GM12878 (cell line): Measurements from ENCODE around the gene TCERG1. TPM values are rescaled to one million over a fixed set of nuclear protein-coding genes. Genes with fewer than 3 reads are reported as not detected.

ENCODE experiments used
- ATAC-seq: fragments of 200-7000 bp; cut with Tn5 transposase; 3 replicates; pipeline ENCODE4 v1.9.1; 2020; ENCODE audit warnings: mild to moderate bottlenecking, moderate library complexity
- BruUV-seq: library from RNA; stranded (reverse); fragments of 400-500 nt; replicated peaks from 2 replicates; lab custom pipeline; 2021; lab: Mats Ljungman, UMichigan
- CTCF ChIA-PET: fragments of 300-600 bp; sonication (Branson Sonifier 250); formaldehyde crosslinking; extraction: SDS; loops from one replicate; lab custom pipeline; 2021; ENCODE audit warnings: inconsistent platforms; lab: Yijun Ruan, JAX
- POLR2A ChIA-PET: fragments of 350-600 bp; formaldehyde crosslinking; extraction: SDS; loops from one replicate; lab custom pipeline; 2021; ENCODE audit warnings: inconsistent platforms; lab: Charles Lee
- RAD21 ChIA-PET: fragments of 300-600 bp; sonication (Branson Sonifier 250); formaldehyde crosslinking; loops from one replicate; lab custom pipeline; 2023; ENCODE audit warnings: antibody characterized with exemption; ENCODE audit not compliant: unreplicated experiment; lab: Charles Lee
- SMC1A ChIA-PET: fragments of 300-600 bp; sonication (Branson Sonifier 250); formaldehyde crosslinking; loops from one replicate; lab custom pipeline; 2023; ENCODE audit not compliant: unreplicated experiment, uncharacterized antibody; lab: Charles Lee
- DNase-seq: peaks from one replicate; pipeline ENCODE4 v3.0.0-alpha.2; 2011; ENCODE audit warnings: low read depth, low spot score
- FAIRE-seq: peaks from 3 replicates; lab custom pipeline; 2011; peaks lifted over from hg19 to GRCh38; lab: Jason Lieb, UNC
- H2AFZ ChIP-seq: 2 replicates; pipeline ENCODE4 v1.6.0; 2011; ENCODE audit warnings: low read depth, low read length, control low read depth; ENCODE audit not compliant: control insufficient read depth
- H3K27ac ChIP-seq: 2 replicates; pipeline ENCODE4 v1.5.1; 2011; ENCODE audit warnings: control low read depth; ENCODE audit not compliant: control insufficient read depth, insufficient read depth
- H3K27me3 ChIP-seq, 2 experiments: replicated peaks in 1 of 2; 2 replicates each; pipeline versions ENCODE4 v1.6.0 to v1.6.1; 2011; ENCODE audit warnings: low read length in 1 of 2; ENCODE audit not compliant: control insufficient read depth in 2 of 2, insufficient read depth in 2 of 2
- H3K36me3 ChIP-seq, 2 experiments: 2 replicates each; pipeline ENCODE4 v1.5.1; 2011; ENCODE audit warnings: low read length in 1 of 2; ENCODE audit not compliant: control insufficient read depth in 2 of 2, insufficient read depth in 2 of 2
- H3K4me1 ChIP-seq: 2 replicates; pipeline ENCODE4 v1.6.1; 2011; ENCODE audit warnings: mild to moderate bottlenecking, low read length, moderate library complexity, mixed read lengths; ENCODE audit not compliant: control insufficient read depth, insufficient read depth
- H3K4me2 ChIP-seq: 2 replicates; pipeline ENCODE4 v1.6.0; 2011; ENCODE audit warnings: control low read depth; ENCODE audit not compliant: control insufficient read depth, insufficient read depth
- H3K4me3 ChIP-seq: fragments of 200-600 bp; sonication (generic); 2 replicates; pipeline ENCODE4 v1.5.1; 2016
- H3K79me2 ChIP-seq: 2 replicates; pipeline ENCODE4 v1.6.0; 2011; ENCODE audit warnings: low read length; ENCODE audit not compliant: control insufficient read depth, insufficient read depth
- H3K9ac ChIP-seq: 2 replicates; pipeline ENCODE4 v1.8.0; 2011; ENCODE audit warnings: low read length, control low read depth, mixed read lengths; ENCODE audit not compliant: control insufficient read depth, insufficient read depth
- H3K9me3 ChIP-seq: replicated peaks from 3 replicates; pipeline ENCODE4 v1.5.1; 2011; ENCODE audit warnings: mild to moderate bottlenecking, low read length; ENCODE audit not compliant: control insufficient read depth, insufficient read depth
- H4K20me1 ChIP-seq: 2 replicates; pipeline ENCODE4 v1.6.0; 2011; ENCODE audit not compliant: control insufficient read depth, insufficient read depth
- BCL3 ChIP-seq: IDR thresholded peaks from 2 replicates; pipeline ENCODE4 v1.6.1; 2011; ENCODE audit warnings: borderline replicate concordance, low read depth, mild to moderate bottlenecking, moderate library complexity, low read length; ENCODE audit not compliant: insufficient read depth, poor library complexity, severe bottlenecking
- CHD2 ChIP-seq: IDR thresholded peaks from 2 replicates; pipeline ENCODE4 v1.6.1; 2011; ENCODE audit warnings: low read depth, low read length, improper control_type of control experiment, borderline replicate concordance
- MAX ChIP-seq: IDR thresholded peaks from 2 replicates; pipeline ENCODE4 v1.6.1; 2012; ENCODE audit warnings: low read depth, low read length, improper control_type of control experiment
- NBN ChIP-seq: fragments of 450-650 bp; IDR thresholded peaks from 2 replicates; pipeline ENCODE4 v1.6.1; 2016
- NKRF ChIP-seq: fragments of 450-650 bp; conservative IDR thresholded peaks from 2 replicates; pipeline ENCODE4 v1.6.1; 2017; ENCODE audit warnings: mild to moderate bottlenecking, moderate library complexity
- RAD21 ChIP-seq: IDR thresholded peaks from 2 replicates; pipeline ENCODE4 v1.6.1; 2011; ENCODE audit warnings: mild to moderate bottlenecking, low read depth, low read length, moderate library complexity; ENCODE audit not compliant: insufficient read depth
- RFX5 ChIP-seq: IDR thresholded peaks from 2 replicates; pipeline ENCODE4 v1.6.1; 2011; ENCODE audit warnings: low read depth, low read length, improper control_type of control experiment
- STAT1 ChIP-seq: fragments of 450-650 bp; conservative IDR thresholded peaks from 2 replicates; pipeline ENCODE4 v1.6.1; 2014; ENCODE audit warnings: antibody characterized with exemption, mild to moderate bottlenecking
- TBL1XR1 ChIP-seq: IDR thresholded peaks from 2 replicates; pipeline ENCODE4 v1.6.1; 2012; ENCODE audit warnings: low read depth, low read length, improper control_type of control experiment
- ZNF217 ChIP-seq: fragments of 450-650 bp; IDR thresholded peaks from 2 replicates; pipeline ENCODE4 v1.6.1; 2017; ENCODE audit warnings: antibody characterized with exemption, mild to moderate bottlenecking
- ZNF622 ChIP-seq: fragments of 450-650 bp; IDR thresholded peaks from 2 replicates; pipeline ENCODE4 v1.6.1; 2017; ENCODE audit warnings: mild to moderate bottlenecking, inconsistent platforms
- ZSCAN29 ChIP-seq: fragments of 450-650 bp; IDR thresholded peaks from 2 replicates; pipeline ENCODE4 v1.6.1; 2017; ENCODE audit warnings: mild to moderate bottlenecking, moderate library complexity
- WGBS: methylation state at CpG from one replicate; pipeline ENCODE4 v1.1.6; 2016; ENCODE audit warnings: low lambda C conversion rate; ENCODE audit not compliant: insufficient replicate concordance, insufficient coverage; ENCODE audit errors: missing lambda C conversion rate; 5-methylcytosine and 5-hydroxymethylcytosine counted together
- in situ Hi-C: fragments of 300-500 bp; cut with MboI; formaldehyde crosslinking; loops from 9 replicates; pipeline ENCODE4 v1.14.3; 2018; ENCODE audit warnings: mixed read lengths
- intact Hi-C: fragments of 100-400 bp; cut with micrococcal nuclease; formaldehyde crosslinking; loops from one replicate; pipeline ENCODE4 v1.14.2; 2022; ENCODE audit not compliant: unreplicated experiment
- polyA plus RNA-seq, 11 experiments: library from polyadenylated mRNA; depleted of rRNA in 4 of 11; unstranded in 6 of 11; stranded (reverse) in 5 of 11; fragments of >200 nt; fragmentation: Nextera tagmentation in 4 of 11; fragmentation: Illumina TruSeq in 1 of 11; extraction: Ambion mirVana in 4 of 11; extraction: Trizol in 1 of 11; gene quantifications; 1 replicate in 1 of 11; 2 replicates in 10 of 11; pipeline versions ENCODE4 v1.2.1 to v1.2.3, GENCODE V29; 2011 to 2016; ENCODE audit warnings: inconsistent platforms in 2 of 11, missing spikeins in 2 of 11, low read depth in 1 of 11
- total RNA-seq, 4 experiments: library from RNA; depleted of rRNA in 3 of 4; stranded (reverse); fragments of >200 nt in 3 of 4; fragmentation: Illumina TruSeq in 1 of 4; extraction: Trizol in 1 of 4; gene quantifications; 2 replicates each; pipeline versions ENCODE4 v1.2.1 to v1.2.3, GENCODE V29; 2013 to 2021
- TF ChIP-seq, protein P1 (sequence below): IDR thresholded peaks from 2 replicates; pipeline ENCODE4 v1.6.1; 2011; ENCODE audit warnings: low read depth, mild to moderate bottlenecking, low read length, moderate library complexity, borderline replicate concordance; ENCODE audit errors: extremely low read depth

Gene TCERG1
- total and polyA plus RNA-seq, 10 of the 15 experiments (the other 5 are each of a cell fraction or from before 2014, with no cell fraction given) = 51.5 to 131 (median 91.6) TPM

DNA sequence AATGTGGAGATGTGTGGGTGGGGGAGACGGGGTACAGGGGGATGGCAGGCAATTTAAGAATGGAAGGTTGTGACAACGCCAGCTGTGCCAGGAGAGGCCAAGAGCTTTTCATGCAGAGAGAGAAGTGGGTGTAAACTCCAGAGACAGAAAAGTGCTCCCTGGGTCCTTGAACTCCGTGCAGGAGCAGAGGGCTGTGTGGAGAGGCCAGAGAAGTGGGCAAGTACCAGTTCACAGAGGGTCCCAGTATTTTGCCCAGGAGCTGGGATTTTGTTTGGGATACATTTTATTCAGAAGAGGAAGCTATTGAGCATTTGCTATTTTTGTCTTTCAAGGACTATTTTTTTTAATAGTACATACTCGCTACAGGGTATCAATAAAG is 19.5 kb upstream of the TCERG1 start:
- Histone ChIP-seq H4K20me1 (no peaks in the 10 kb centered on the region), H3K4me2 (no peak overlapping the region), H3K4me1 (no peaks in the 10 kb centered on the region), H3K27ac (no peak overlapping the region), H3K9me3 (no peaks in the 10 kb centered on the region), H3K27me3 (no peaks in the 10 kb centered on the region; a peak in 2 of 4 replicates), H3K4me3 (no peak overlapping the region), H3K9ac (no peak overlapping the region), H3K36me3 (no peaks in the 10 kb centered on the region), H2AFZ (no peak overlapping the region), H3K79me2 (no peaks in the 10 kb centered on the region)
- no peak for DNase-seq
- BruUV-seq = no TSS peak
- no peak for TF ChIP-seq CHD2
- TF ChIP-seq ZNF217 = no peak
- no peak for TF ChIP-seq MAX
- CTCF ChIA-PET = interaction anchor here (0.7 to 2.7 kb wide), 12 partner anchors 9 to 747 kb away, joined by 3 to 10 read pairs (median 4); no protein-coding TSS in a partner anchor
- peak; percentile 24; the same call in 2 of the 3 replicates for ATAC-seq
- 23% methylated on average over 4 of the region's 4 CpGs for WGBS
- SMC1A ChIA-PET = interaction anchor here (1.0 to 1.1 kb wide), 3 partner anchors 21 to 730 kb away, joined by 3 read pairs; no protein-coding TSS in a partner anchor
- in situ Hi-C loops (loop anchor here (10.0 to 25.0 kb wide), 2 partner anchors 140 to 743 kb away; no protein-coding TSS in a partner anchor), intact Hi-C loops (loop anchor here (1.0 to 5.0 kb wide), 3 partner anchors 136 to 745 kb away; no protein-coding TSS in a partner anchor)
- no peak for FAIRE-seq
- POLR2A ChIA-PET = no interaction called here
- RAD21 ChIA-PET = no interaction called here

DNA sequence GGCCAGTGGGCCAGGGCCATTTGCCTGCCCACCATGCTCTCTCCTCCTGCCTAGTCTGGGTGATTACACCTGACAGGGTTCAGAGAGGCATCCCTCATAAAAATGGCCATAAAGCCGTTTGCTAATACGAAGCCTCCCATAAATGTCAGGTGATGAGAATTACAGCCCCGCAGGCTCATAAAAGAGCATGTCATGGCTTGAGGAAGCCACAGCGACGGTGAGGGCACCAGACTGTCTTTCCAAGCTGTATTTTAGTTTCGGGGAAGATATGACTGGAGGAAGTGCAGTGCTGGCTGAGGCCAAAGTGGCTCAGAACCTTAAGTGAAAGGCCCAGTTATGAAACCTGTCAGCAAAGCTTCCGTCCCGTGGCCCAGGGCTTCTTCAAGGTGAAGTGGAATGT is 18.5 kb upstream of the TCERG1 start:
- intact Hi-C loops (loop anchor here (5.0 kb wide), 1 partner anchor 731 kb away; no protein-coding TSS in a partner anchor), in situ Hi-C loops (loop anchor here (10.0 to 25.0 kb wide), 2 partner anchors 141 to 744 kb away; no protein-coding TSS in a partner anchor)
- no TSS peak for BruUV-seq
- Histone ChIP-seq H3K27me3 (no peaks in the 10 kb centered on the region; a peak in 2 of 4 replicates), H3K4me2 (no peak overlapping the region), H2AFZ (no peak overlapping the region), H3K4me3 (no peak overlapping the region), H3K79me2 (no peaks in the 10 kb centered on the region), H3K9me3 (no peaks in the 10 kb centered on the region), H4K20me1 (no peaks in the 10 kb centered on the region), H3K27ac (no peak overlapping the region), H3K9ac (no peak overlapping the region), H3K4me1 (no peaks in the 10 kb centered on the region), H3K36me3 (no peaks in the 10 kb centered on the region)
- WGBS = 48% methylated on average over 8 of the region's 8 CpGs
- ChIA-PET SMC1A (interaction anchor here (1.6 kb wide), 1 partner anchor 13 kb away, joined by 4 read pairs; no protein-coding TSS in a partner anchor), POLR2A (no interaction called here), CTCF (interaction anchor here (0.9 to 2.7 kb wide), 6 partner anchors 14 to 184 kb away, joined by 3 to 10 read pairs (median 4); partner anchors contain the start of gene TCERG1), RAD21 (interaction anchor here (1.4 kb wide), 1 partner anchor 18 kb away, joined by 3 read pairs; the partner anchor contains the start of gene TCERG1)
- TF ChIP-seq ZSCAN29 (no peak), RAD21 (no peak), NKRF (no peak), TBL1XR1 (no peak), RFX5 (no peak), STAT1 (no peak), ZNF622 (no peak), BCL3 (no peak), NBN (no peak)
- TF ChIP-seq, protein P1, sequence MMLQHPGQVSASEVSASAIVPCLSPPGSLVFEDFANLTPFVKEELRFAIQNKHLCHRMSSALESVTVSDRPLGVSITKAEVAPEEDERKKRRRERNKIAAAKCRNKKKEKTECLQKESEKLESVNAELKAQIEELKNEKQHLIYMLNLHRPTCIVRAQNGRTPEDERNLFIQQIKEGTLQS = no peak
- no peak for FAIRE-seq
- peak; percentile 38 for ATAC-seq
- DNase-seq = no peak
